Activated CD4-positive, alpha-beta memory T cell treated with anti-CD3 and anti-CD28 coated beads for 36 hours (primary cell): ENCODE measurements around the gene SERPINA9. TPM values are rescaled to one million over a fixed set of nuclear protein-coding genes. Genes with fewer than 3 reads are reported as not detected.
A peak's percentile ranks its signal among the peaks of the same experiment; 100 is the strongest.

Experiments used
- CTCF ChIA-PET: fragments of 350-600 bp; sonication (Branson Sonifier 250); formaldehyde crosslinking; loops from one replicate; lab custom pipeline; 2021; ENCODE audit warnings: antibody characterized with exemption, inconsistent platforms; lab: Charles Lee
- POLR2A ChIA-PET: fragments of 350-600 bp; sonication (Branson Sonifier 250); formaldehyde crosslinking; loops from one replicate; lab custom pipeline; 2021; ENCODE audit warnings: antibody characterized with exemption; lab: Charles Lee
- DNase-seq: peaks from one replicate; pipeline ENCODE4 v3.0.0-alpha.2; 2020
- H3K27ac Mint-ChIP-seq: one replicate; pipeline ENCODE4 v1.8.0; 2021; ENCODE audit warnings: mixed read lengths
- H3K27me3 Mint-ChIP-seq: one replicate; pipeline ENCODE4 v1.8.0; 2021; ENCODE audit warnings: mixed read lengths
- H3K36me3 Mint-ChIP-seq: one replicate; pipeline ENCODE4 v1.8.0; 2021; ENCODE audit warnings: mixed read lengths
- H3K4me1 Mint-ChIP-seq: one replicate; pipeline ENCODE4 v1.8.0; 2021; ENCODE audit warnings: low read depth, mixed read lengths
- H3K4me3 Mint-ChIP-seq: one replicate; pipeline ENCODE4 v1.8.0; 2021; ENCODE audit warnings: mild to moderate bottlenecking, mixed read lengths
- H3K9me3 Mint-ChIP-seq: one replicate; pipeline ENCODE4 v1.8.0; 2021; ENCODE audit warnings: mixed read lengths
- intact Hi-C: fragments of 100-400 bp; cut with micrococcal nuclease; formaldehyde crosslinking; loops from one replicate; pipeline ENCODE4 v1.15.1; 2023
- total RNA-seq, 2 experiments: library from RNA; stranded (reverse); gene quantifications; one replicate each; pipeline ENCODE4 v1.2.3, GENCODE V29; 2021

SERPINA9 gene
- total RNA-seq, 2 experiments from 2014 or later: not detected

GRCh38 chr14:94505641-94506040, 29.6 kb upstream of the SERPINA9 start:
- H3K36me3 Mint-ChIP-seq: no peaks in the 10 kb centered on the region
- no peak overlapping the region for H3K27ac Mint-ChIP-seq
- no peak overlapping the region for H3K4me3 Mint-ChIP-seq
- no peak for DNase-seq
- intact Hi-C loops: no loop called here
- CTCF ChIA-PET: no interaction called here
- POLR2A ChIA-PET: no interaction called here
- no peaks in the 10 kb centered on the region for H3K4me1 Mint-ChIP-seq
- H3K9me3 Mint-ChIP-seq: no peaks in the 10 kb centered on the region
- peaks cover 8% of the 10 kb centered on the region for H3K27me3 Mint-ChIP-seq

- intact Hi-C loops: no loop called here
- H3K36me3 Mint-ChIP-seq: no peaks in the 10 kb centered on the region
- CTCF ChIA-PET: no interaction called here
- peaks cover 8% of the 10 kb centered on the region for H3K27me3 Mint-ChIP-seq
- H3K27ac Mint-ChIP-seq: no peak overlapping the region
- H3K9me3 Mint-ChIP-seq: no peaks in the 10 kb centered on the region
- no peak overlapping the region for H3K4me3 Mint-ChIP-seq
- no peak for DNase-seq
- H3K4me1 Mint-ChIP-seq: no peaks in the 10 kb centered on the region
- POLR2A ChIA-PET: no interaction called here
Measured at GRCh38 chr14:94505206-94505605, 29.2 kb upstream of the SERPINA9 start.

- Mint-ChIP-seq H3K27me3 (peaks cover 8% of the 10 kb centered on the region), H3K9me3 (no peaks in the 10 kb centered on the region), H3K4me1 (no peaks in the 10 kb centered on the region), H3K27ac (no peak overlapping the region), H3K4me3 (no peak overlapping the region), H3K36me3 (no peaks in the 10 kb centered on the region)
- POLR2A ChIA-PET: no interaction called here
- CTCF ChIA-PET: no interaction called here
- intact Hi-C loops: no loop called here
- no peak for DNase-seq
Measured at GRCh38 chr14:94501588-94502516, 25.9 kb upstream of the SERPINA9 start.

DNA sequence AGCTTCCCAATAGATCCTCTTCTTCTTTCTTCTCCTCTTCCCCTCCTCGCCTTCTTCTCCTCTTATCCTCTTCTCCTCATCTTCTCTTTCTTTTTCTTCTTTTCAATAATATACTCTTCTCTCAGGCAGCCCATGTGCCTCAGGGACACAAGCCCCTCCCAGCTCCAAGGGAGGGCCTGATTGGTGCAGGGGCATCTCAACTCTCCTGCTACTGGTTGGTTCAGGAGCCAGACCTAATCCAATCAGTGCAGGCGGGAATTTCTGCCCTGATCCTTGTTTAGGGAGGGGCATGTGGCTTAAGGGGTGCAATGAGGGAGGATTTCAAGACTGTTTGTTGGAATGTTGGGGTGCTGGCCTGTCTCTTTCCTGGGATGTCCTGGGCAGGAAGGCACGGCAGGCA, 24.3 kb upstream of the SERPINA9 start:
- ChIA-PET CTCF (interaction anchor here (1.8 kb wide), 1 partner anchor 14 kb away, joined by 5 read pairs; no protein-coding TSS in a partner anchor), POLR2A (no interaction called here)
- Mint-ChIP-seq H3K4me1 (no peaks in the 10 kb centered on the region), H3K4me3 (no peak overlapping the region), H3K27ac (no peak overlapping the region), H3K27me3 (peaks cover 6% of the 10 kb centered on the region), H3K9me3 (no peaks in the 10 kb centered on the region), H3K36me3 (no peaks in the 10 kb centered on the region)
- intact Hi-C loops: no loop called here
- DNase-seq: no peak

- H3K27ac Mint-ChIP-seq: no peak overlapping the region
- CTCF ChIA-PET: interaction anchor here (1.8 kb wide), 1 partner anchor 13 kb away, joined by 5 read pairs; no protein-coding TSS in a partner anchor
- intact Hi-C loops: no loop called here
- POLR2A ChIA-PET: no interaction called here
- H3K27me3 Mint-ChIP-seq: peaks cover 4% of the 10 kb centered on the region
- no peaks in the 10 kb centered on the region for H3K4me1 Mint-ChIP-seq
- H3K9me3 Mint-ChIP-seq: no peaks in the 10 kb centered on the region
- no peaks in the 10 kb centered on the region for H3K36me3 Mint-ChIP-seq
- DNase-seq: no peak
- no peak overlapping the region for H3K4me3 Mint-ChIP-seq
Measured at GRCh38 chr14:94499673-94500072, 23.7 kb upstream of the SERPINA9 start.

DNA sequence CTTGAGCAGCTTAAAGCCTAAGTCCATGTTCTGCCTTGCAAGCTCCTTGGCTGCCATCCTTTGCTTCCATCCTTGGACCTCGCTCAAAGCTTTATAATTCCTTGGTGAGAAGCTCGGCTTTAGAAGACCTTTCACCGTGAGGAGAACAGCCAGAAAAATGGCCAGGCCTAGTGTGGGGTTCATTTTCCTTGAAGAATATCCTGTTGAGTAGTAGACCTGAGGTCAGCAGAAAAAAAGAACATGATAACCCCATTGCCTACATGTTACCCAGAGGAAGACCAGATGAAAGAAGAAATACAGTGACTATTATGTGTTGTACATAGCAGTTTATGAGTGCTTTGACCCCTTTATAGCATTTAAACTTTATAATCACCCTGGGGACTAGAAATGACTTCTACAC, 22.2 kb upstream of the SERPINA9 start:
- POLR2A ChIA-PET: no interaction called here
- peaks cover 7% of the 10 kb centered on the region for H3K27me3 Mint-ChIP-seq
- intact Hi-C loops: no loop called here
- no peak overlapping the region for H3K27ac Mint-ChIP-seq
- CTCF ChIA-PET: interaction anchor here (1.3 kb wide), 1 partner anchor 14 kb away, joined by 3 read pairs; no protein-coding TSS in a partner anchor
- no peak overlapping the region for H3K4me3 Mint-ChIP-seq
- H3K4me1 Mint-ChIP-seq: peaks cover 2% of the 10 kb centered on the region
- H3K9me3 Mint-ChIP-seq: no peaks in the 10 kb centered on the region
- no peaks in the 10 kb centered on the region for H3K36me3 Mint-ChIP-seq
- no peak for DNase-seq

GRCh38 chr14:94494085-94494484, 18.1 kb upstream of the SERPINA9 start:
- peak; percentile 19 for DNase-seq
- H3K4me3 Mint-ChIP-seq: no peak overlapping the region
- CTCF ChIA-PET: no interaction called here
- H3K27ac Mint-ChIP-seq: no peak overlapping the region
- POLR2A ChIA-PET: no interaction called here
- peaks cover 7% of the 10 kb centered on the region for H3K27me3 Mint-ChIP-seq
- no peaks in the 10 kb centered on the region for H3K9me3 Mint-ChIP-seq
- H3K4me1 Mint-ChIP-seq: peaks cover 2% of the 10 kb centered on the region
- intact Hi-C loops: no loop called here
- H3K36me3 Mint-ChIP-seq: no peaks in the 10 kb centered on the region

DNA sequence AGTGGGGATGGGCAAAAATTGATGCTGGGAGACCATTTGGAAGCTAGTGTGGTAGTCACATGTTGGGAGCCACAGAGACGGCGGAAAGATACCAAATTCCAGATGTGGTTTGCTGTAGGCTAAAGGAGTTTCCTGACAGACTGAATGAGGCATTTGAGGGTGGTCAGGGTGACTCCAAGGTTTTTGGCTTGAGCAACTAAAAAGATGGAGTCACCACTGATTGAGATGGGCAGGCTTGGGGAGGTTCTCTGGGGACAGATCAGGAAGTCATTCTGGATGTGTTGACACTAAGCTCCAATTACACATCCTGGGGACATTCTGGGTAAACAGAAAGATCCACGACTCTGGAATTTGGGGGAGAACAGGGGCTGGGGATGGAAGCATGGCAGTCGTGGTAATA, 15.5 kb upstream of the SERPINA9 start:
- intact Hi-C loops: no loop called here
- ChIA-PET POLR2A (no interaction called here), CTCF (interaction anchor here (1.4 to 1.5 kb wide), 2 partner anchors 7 to 57 kb away, joined by 3 to 4 read pairs; no protein-coding TSS in a partner anchor)
- H3K4me1 Mint-ChIP-seq: peaks cover 2% of the 10 kb centered on the region
- H3K27ac Mint-ChIP-seq: no peak overlapping the region
- no peak overlapping the region for H3K4me3 Mint-ChIP-seq
- no peaks in the 10 kb centered on the region for H3K9me3 Mint-ChIP-seq
- no peak for DNase-seq
- H3K36me3 Mint-ChIP-seq: no peaks in the 10 kb centered on the region
- peaks cover 15% of the 10 kb centered on the region for H3K27me3 Mint-ChIP-seq

DNA sequence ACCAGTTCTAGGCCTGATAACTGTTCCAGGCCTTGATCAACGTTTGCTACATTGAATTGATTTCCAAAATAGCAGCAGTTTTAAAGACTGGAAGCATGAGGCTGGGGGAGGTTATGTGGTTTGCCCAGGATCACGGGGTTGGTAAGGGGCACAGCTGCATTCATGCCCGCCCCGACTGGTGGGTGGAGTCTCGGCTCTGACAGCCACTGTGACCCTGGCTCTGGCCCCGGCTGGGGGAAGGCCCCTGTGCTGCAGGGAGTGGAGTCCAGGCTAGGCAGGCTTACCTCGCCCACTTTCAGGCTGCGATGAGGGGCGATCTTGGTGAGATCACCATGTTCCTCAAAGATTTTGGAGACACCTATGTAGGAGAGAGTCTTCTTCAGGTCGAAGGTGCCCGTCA, 13.3 kb upstream of the SERPINA9 start:
- no peaks in the 10 kb centered on the region for H3K9me3 Mint-ChIP-seq
- H3K27ac Mint-ChIP-seq: no peak overlapping the region
- H3K4me1 Mint-ChIP-seq: peaks cover 5% of the 10 kb centered on the region
- no peak for DNase-seq
- H3K4me3 Mint-ChIP-seq: no peak overlapping the region
- ChIA-PET CTCF (no interaction called here), POLR2A (no interaction called here)
- intact Hi-C loops: loop anchor here (5.0 kb wide), 1 partner anchor 452 kb away; no protein-coding TSS in a partner anchor
- H3K36me3 Mint-ChIP-seq: no peaks in the 10 kb centered on the region
- H3K27me3 Mint-ChIP-seq: peaks cover 15% of the 10 kb centered on the region

GRCh38 chr14:94486883-94487282, 10.9 kb upstream of the SERPINA9 start:
- Mint-ChIP-seq H3K9me3 (no peaks in the 10 kb centered on the region), H3K4me1 (peaks cover 11% of the 10 kb centered on the region), H3K36me3 (no peaks in the 10 kb centered on the region), H3K4me3 (no peak overlapping the region), H3K27me3 (peaks cover 13% of the 10 kb centered on the region), H3K27ac (no peak overlapping the region)
- intact Hi-C loops: loop anchor here (1.0 to 5.0 kb wide), 5 partner anchors 53 to 450 kb away; no protein-coding TSS in a partner anchor
- DNase-seq: no peak
- ChIA-PET POLR2A (no interaction called here), CTCF (interaction anchor here (1.0 to 4.2 kb wide), 28 partner anchors 9 to 450 kb away, joined by 3 to 58 read pairs (median 5); partner anchors contain the start of genes IFI27L2, SERPINA12, SERPINA6 and SERPINA9)

DNA sequence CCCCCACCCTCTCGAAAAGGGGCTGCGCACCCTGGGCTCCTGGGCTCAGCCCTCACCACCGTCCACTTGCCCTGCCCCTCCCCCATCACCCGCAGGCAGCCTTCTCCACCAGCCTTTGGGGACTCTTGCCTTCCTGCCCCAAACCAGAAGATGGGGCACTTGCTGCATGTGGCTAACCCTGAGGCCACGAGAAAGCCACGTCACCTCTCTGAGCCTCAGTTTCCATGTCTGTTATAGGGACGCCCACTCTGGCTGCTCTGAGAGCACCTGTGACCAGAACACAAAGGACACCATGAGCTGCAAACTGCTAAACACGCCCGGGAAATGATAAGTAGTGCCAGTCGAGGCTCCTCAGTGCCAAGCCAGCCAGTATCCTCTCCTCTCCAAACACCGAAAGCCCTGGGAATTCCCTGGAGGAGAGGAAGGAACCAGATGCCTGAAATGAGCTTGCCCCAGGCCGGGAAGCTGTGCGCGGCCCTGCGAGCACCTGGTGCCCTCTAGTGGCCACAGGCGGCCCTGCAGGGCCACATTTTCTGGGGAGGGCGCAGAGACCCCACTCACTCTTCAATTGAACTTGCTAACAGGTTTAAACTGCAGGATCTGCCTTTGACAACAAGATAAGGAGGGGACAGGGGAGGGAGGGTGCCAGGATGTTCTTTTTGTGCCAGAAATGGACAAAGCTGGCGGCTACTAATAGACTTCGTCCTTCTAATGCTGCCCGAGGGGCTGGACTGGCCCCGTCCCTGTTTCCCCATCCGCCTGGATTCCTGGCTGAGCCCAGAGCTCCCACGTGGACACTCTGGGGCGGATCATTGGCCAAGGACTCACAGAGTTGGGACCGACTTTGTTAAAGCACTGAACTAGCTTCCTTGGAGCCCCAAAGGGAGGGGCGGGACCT, 10.2 kb upstream of the SERPINA9 start:
- CTCF ChIA-PET: interaction anchor here (0.6 to 4.2 kb wide), 34 partner anchors 9 to 546 kb away, joined by 3 to 58 read pairs (median 4); partner anchors contain the start of genes IFI27L2, SERPINA12, SERPINA6 and SERPINA9
- Mint-ChIP-seq H3K27ac (no peak overlapping the region), H3K9me3 (no peaks in the 10 kb centered on the region), H3K4me1 (peaks cover 15% of the 10 kb centered on the region), H3K4me3 (no peak overlapping the region), H3K36me3 (no peaks in the 10 kb centered on the region), H3K27me3 (peaks cover 13% of the 10 kb centered on the region)
- intact Hi-C loops: loop anchor here (1.0 to 5.0 kb wide), 5 partner anchors 52 to 449 kb away; no protein-coding TSS in a partner anchor
- DNase-seq: peak; percentile 57
- POLR2A ChIA-PET: no interaction called here
